Right ventricle myocardium inferior (tissue), 1 donor: ENCODE measurements around the gene FILIP1L. TPM values are rescaled to one million over a fixed set of nuclear protein-coding genes. Genes with fewer than 3 reads are reported as not detected.

ENCODE experiments used
- ATAC-seq: fragments of 200-7000 bp; cut with Tn5 transposase; one replicate; pipeline ENCODE4 v1.9.1; 2020; ENCODE audit warnings: mild to moderate bottlenecking, moderate library complexity
- DNase-seq: peaks from one replicate; pipeline ENCODE4 v3.0.0; 2021; ENCODE audit errors: missing footprints
- intact Hi-C: fragments of 100-400 bp; cut with DNase I; formaldehyde crosslinking; loops from one replicate; pipeline ENCODE4 v1.11.0; 2022
- total RNA-seq: library from RNA; stranded (reverse); fragmentation: NEBNext Ultra II Directional; extraction: Animal tissue kit (Norgen Biotek cat#: 25700); gene quantifications from one replicate; pipeline ENCODE4 v1.2.1, GENCODE V29; 2021
- donor health status: DM: no; HTN: yes; CAD: no; lungs with severe emphysema.

Gene FILIP1L
- total RNA-seq, 1 donor from 2014 or later = 41.3 TPM

- DNase-seq = no peak
- intact Hi-C loops = no loop called here
- ATAC-seq = no peak
Measured at GRCh38 chr3:100030914-100031425, 83.3 kb downstream of the FILIP1L start.

GRCh38 chr3:100030346-100030745 lies 84.0 kb downstream of the FILIP1L start:
- ATAC-seq (no peak), DNase-seq (no peak)
- intact Hi-C loops = no loop called here

- no peak for DNase-seq
- ATAC-seq = no peak
- intact Hi-C loops = no loop called here
Measured at GRCh38 chr3:100029689-100030088, 84.6 kb downstream of the FILIP1L start.

GRCh38 chr3:100029052-100029451 lies 85.2 kb downstream of the FILIP1L start:
- DNase-seq (no peak), ATAC-seq (no peak)
- intact Hi-C loops = no loop called here

- ATAC-seq (no peak), DNase-seq (no peak)
- intact Hi-C loops = no loop called here
Measured at GRCh38 chr3:100027321-100027720, 87.0 kb downstream of the FILIP1L start.

- peak; percentile 27 for ATAC-seq
- DNase-seq = no peak
- intact Hi-C loops = no loop called here
Measured at GRCh38 chr3:100024520-100025303, 89.6 kb downstream of the FILIP1L start.

- intact Hi-C loops = no loop called here
- ATAC-seq = no peak
- DNase-seq = no peak
Measured at GRCh38 chr3:100023595-100023994, 90.7 kb downstream of the FILIP1L start.

GRCh38 chr3:100023150-100023549 lies 91.2 kb downstream of the FILIP1L start:
- intact Hi-C loops = no loop called here
- DNase-seq = no peak
- ATAC-seq = no peak

GRCh38 chr3:100022506-100022905 lies 91.8 kb downstream of the FILIP1L start:
- intact Hi-C loops = no loop called here

GRCh38 chr3:100020876-100021644 lies 93.2 kb downstream of the FILIP1L start:
- ATAC-seq = no peak
- DNase-seq = no peak
- intact Hi-C loops = no loop called here

More at GRCh38 chr3:100022506-100022905, 91.8 kb downstream of the FILIP1L start:
- DNase-seq (no peak), ATAC-seq (no peak)

GRCh38 chr3:100019719-100020118 lies 94.6 kb downstream of the FILIP1L start:
- ATAC-seq (no peak), DNase-seq (no peak)
- intact Hi-C loops = no loop called here

GRCh38 chr3:100018806-100019205 lies 95.5 kb downstream of the FILIP1L start:
- intact Hi-C loops = no loop called here

GRCh38 chr3:100010087-100010417 lies 104.2 kb downstream of the FILIP1L start:
- DNase-seq = no peak
- intact Hi-C loops = no loop called here
- no peak for ATAC-seq

More at GRCh38 chr3:100018806-100019205, 95.5 kb downstream of the FILIP1L start:
- no peak for DNase-seq
- no peak for ATAC-seq

- no peak for ATAC-seq
- intact Hi-C loops = loop anchor here (5.0 kb wide), 3 partner anchors 33 to 167 kb away; no protein-coding TSS in a partner anchor
- DNase-seq = no peak
Measured at GRCh38 chr3:100009276-100010086, 104.8 kb downstream of the FILIP1L start.

GRCh38 chr3:100008081-100008698 lies 106.1 kb downstream of the FILIP1L start:
- intact Hi-C loops = loop anchor here (5.0 kb wide), 3 partner anchors 34 to 166 kb away; no protein-coding TSS in a partner anchor
- ATAC-seq = no peak
- DNase-seq = no peak

- DNase-seq (no peak), ATAC-seq (no peak)
- intact Hi-C loops = loop anchor here (2.0 to 5.0 kb wide), 4 partner anchors 35 to 165 kb away; no protein-coding TSS in a partner anchor
Measured at GRCh38 chr3:100007313-100007712, 107.0 kb downstream of the FILIP1L start.

- intact Hi-C loops = loop anchor here (2.0 to 5.0 kb wide), 4 partner anchors 36 to 164 kb away; no protein-coding TSS in a partner anchor
- ATAC-seq (peak; percentile 33), DNase-seq (no peak)
Measured at GRCh38 chr3:100006570-100007271, 107.6 kb downstream of the FILIP1L start.
